GM21447 (cell line): ENCODE data around the gene GPD1.
A peak's percentile ranks its signal among the peaks of the same experiment; 100 is the strongest.

Experiments
- ATAC-seq: cut with Tn5 transposase; IDR thresholded peaks from one replicate; pipeline ENCODE4 v1.9.1; 2021; ENCODE audit not compliant: unreplicated experiment

GPD1 gene

GRCh38 chr12:50099302-50100008, 4.4 kb upstream of the GPD1 start:
- ATAC-seq, result no peak

GRCh38 chr12:50100561-50100960, 3.2 kb upstream of the GPD1 start:
- ATAC-seq, result no peak

- no peak for ATAC-seq
These were observed 2.1 kb upstream of the GPD1 start for GRCh38 chr12:50101663-50102062.

DNA sequence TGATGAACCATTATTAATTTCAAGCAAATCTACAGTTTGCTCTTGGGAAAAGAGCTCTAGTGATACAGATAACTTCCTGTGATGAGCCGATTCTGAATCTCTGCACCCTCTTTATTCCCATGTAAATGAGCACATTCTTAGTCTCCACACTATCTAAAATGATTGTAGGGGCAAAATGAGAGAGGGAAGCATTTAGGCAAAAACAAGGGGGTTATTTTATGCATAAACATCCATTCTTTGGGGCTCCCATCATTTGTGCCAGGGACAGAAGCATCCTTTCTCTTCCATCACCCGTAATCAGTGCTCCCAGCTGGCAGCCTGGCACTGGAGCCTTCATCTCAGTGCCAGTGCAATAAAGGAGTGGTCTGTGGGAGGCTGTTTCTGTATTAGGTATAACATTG, 1.7 kb upstream of the GPD1 start:
- no peak for ATAC-seq

GRCh38 chr12:50102646-50103309, 1.0 kb upstream of the GPD1 start:
- no peak for ATAC-seq

DNA sequence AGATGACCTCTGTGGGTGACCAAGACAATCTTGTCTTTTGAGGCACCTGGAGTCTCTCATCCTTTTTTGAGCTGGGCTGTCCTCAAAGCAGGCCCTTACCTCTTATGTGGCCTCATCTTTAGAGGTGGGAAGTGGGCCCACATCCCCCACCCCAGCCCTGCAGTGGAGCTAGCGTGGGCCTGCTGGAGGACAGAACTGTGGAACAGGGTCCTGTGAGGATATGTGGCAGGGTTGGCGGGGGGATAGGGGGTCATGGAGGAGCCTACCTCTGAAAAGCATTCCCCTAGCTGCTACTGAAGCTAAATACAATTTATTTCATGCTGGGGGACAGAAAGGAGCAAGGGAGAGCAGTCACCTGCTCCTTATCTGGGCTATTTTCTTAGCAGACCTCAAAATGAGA, 457 bp upstream of the GPD1 start:
- ATAC-seq, result no peak

GRCh38 chr12:50104417-50105366, 884 bp downstream of the GPD1 start:
- no peak for ATAC-seq

DNA sequence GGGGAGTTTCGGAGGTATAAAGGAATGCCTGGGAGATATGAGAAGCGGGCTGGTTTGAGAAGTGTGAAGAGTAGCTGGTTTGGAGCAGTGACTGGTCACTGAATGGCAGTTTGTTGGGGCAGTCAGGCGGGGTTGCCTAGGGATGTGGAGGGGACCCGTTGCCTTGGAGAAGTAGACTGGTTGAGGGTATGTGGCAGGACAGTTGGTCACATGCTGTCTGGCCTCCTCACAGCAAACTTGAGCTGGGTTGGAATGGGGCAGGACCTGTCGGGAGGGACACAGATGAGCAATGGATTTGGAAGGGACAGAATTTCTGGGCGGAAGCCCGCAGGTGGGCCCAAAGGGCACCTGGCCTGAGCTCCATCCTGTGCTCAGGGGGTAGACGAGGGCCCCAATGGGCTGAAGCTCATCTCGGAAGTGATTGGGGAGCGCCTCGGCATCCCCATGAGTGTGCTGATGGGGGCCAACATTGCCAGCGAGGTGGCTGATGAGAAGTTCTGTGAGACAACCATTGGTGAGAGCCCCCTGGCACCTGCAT, 2.2 kb downstream of the GPD1 start:
- no peak for ATAC-seq

DNA sequence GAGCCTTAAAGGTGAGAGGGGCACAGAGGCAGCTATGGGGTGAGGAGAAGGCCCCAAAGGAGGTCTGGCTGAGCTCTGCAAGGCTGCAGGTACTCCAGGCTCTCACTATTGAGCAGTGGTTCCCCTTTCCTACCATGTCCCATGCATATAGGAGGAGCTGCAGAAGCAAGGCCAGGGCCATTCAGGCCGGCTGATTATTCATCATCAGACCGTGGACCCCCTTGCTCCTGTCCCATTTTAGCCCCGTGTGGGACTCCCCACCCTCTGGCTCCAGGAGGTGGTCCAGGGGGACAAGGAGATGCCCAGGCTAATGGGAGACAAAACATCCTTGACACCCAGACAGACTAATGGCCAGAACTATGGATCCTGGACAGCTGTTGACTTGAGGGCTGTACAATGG, 3.1 kb downstream of the GPD1 start:
- ATAC-seq, result no peak

DNA sequence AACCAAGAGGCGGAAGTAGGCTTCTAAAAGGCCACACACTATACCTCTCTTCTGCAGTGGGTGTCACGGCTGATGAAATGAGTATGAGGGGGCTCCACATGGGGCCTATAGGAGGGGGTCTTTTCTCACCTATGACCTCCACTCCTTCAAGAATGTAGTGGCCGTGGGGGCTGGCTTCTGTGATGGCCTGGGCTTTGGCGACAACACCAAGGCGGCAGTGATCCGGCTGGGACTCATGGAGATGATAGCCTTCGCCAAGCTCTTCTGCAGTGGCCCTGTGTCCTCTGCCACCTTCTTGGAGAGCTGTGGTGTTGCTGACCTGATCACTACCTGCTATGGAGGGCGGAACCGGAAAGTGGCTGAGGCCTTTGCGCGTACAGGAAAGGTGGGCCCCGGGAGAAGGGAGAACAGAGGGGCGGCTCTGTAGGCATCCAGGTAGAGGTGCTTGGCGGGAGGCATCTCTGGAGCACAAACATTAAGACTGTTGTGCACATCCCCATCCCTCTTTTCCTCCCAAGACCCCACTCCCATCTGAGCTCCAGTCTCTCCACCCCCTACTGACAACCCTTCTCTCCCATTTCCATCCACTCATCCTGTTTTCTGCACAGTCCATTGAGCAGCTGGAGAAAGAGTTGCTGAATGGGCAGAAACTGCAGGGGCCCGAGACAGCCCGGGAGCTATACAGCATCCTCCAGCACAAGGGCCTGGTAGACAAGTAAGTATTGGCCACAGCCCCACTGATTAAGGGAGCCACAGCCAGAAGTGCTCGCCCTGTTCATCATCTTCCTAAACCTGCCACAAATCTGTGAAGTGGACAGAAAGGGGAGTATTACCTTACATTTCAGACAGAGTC, 3.8 kb downstream of the GPD1 start:
- no peak for ATAC-seq

DNA sequence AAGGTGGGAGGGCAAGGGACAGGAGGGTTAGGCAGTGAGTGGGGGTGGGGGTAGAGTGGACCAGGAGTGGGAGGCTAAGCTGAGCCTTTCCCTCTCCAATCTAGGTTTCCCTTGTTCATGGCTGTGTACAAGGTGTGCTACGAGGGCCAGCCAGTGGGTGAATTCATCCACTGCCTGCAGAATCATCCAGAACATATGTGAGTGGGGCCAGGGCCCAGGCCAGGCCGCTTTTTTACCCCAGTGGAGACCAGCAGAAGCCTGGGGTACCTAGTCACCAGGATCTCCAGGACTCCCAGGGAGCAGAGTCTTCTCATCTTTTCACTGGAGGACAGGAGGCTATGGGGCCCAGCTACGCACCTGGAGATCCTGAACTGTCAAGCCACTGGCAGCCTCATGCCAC, 5.5 kb downstream of the GPD1 start:
- no peak for ATAC-seq

GRCh38 chr12:50110127-50110761, 6.4 kb downstream of the GPD1 start:
- ATAC-seq, result no peak

- peak; percentile 17 for ATAC-seq
These were observed 7.0 kb downstream of the GPD1 start for GRCh38 chr12:50110762-50111351.

- ATAC-seq, result no peak
These were observed 7.5 kb downstream of the GPD1 start for GRCh38 chr12:50111395-50111692.

GRCh38 chr12:50111693-50112455, 8.1 kb downstream of the GPD1 start, which contains the start of gene COX14:
Gene COX14, plus strand, starts transcription at chr12:50112236. Its CDS starts 7,808 bp downstream, at chr12:50120044.
- ATAC-seq, result peak; percentile 78

DNA sequence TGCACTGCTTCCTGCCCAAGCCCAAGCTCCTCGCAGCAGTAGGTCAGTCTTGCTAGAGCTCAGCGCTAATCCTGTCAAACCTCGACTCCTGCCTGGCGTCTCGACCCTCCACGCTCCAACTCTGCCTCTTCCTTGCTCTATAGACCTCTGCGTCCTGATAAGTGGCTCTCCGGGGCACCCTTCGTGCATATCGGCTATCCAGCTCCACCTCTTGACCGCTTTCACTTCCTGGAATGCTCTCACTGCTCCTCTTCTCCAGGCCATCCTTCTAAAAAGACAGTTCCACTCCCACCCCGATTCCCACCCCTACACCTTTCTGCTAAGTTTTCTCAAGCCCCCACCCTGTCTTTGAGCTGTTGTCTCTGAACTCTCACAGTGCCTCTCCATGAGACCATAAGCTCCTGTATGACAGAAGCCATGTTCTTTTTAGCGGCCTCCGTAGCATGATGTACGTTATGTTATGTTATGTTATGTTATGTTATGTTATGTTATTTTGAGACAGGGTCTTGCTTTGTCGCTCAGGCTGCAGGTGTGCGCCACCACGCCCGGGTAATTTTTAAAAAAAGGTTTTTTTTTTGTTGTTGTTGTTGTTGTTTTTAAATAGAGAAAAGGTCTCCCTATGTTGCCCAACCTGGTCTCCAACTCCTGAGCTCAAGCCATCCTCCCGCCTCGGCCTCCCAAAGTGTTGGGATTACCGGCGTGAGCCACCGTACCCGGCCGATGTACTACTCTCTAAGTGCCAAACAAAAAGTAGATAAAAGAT, 8.8 kb downstream of the GPD1 start:
- peak; percentile 4 for ATAC-seq

GRCh38 chr12:50117057-50117622, 13.3 kb downstream of the GPD1 start:
- no peak for ATAC-seq

GRCh38 chr12:50119387-50119786, 15.6 kb downstream of the GPD1 start:
- ATAC-seq, result no peak
